Neural cell (in vitro differentiated cells): ENCODE data around the gene CLEC2B.

Source experiments
- CTCF ChIP-seq: fragments of 450-650 bp; IDR thresholded peaks from 2 replicates; pipeline ENCODE4 v1.5.1; 2014; ENCODE audit warnings: antibody characterized with exemption, mild to moderate bottlenecking, moderate library complexity; ENCODE audit not compliant: poor library complexity, severe bottlenecking
- EZH2 ChIP-seq: fragments of 200-600, 300-800 bp; shearing (Covaris generic), sonication (generic); IDR thresholded peaks from 2 replicates; pipeline ENCODE4 v1.6.1; 2014; ENCODE audit warnings: antibody characterized with exemption, low read length, borderline replicate concordance, mild to moderate bottlenecking; ENCODE audit not compliant: insufficient read depth, poor library complexity, severe bottlenecking

GRCh38 chr12:9902539-9903228 is 33.5 kb upstream of the CLEC2B start:
- no peak for TF ChIP-seq CTCF
- TF ChIP-seq EZH2, result no peak
